SU-DHL-6 (cell line): Measurements from ENCODE around the gene TMEM95.

Source experiments
- H2AFZ ChIP-seq: fragments of 200-600 bp; sonication (generic); 2 replicates; pipeline ENCODE4 v1.6.1; 2014; ENCODE audit warnings: low read depth, mild to moderate bottlenecking, moderate library complexity, mixed read lengths, antibody characterized with exemption, low read length; ENCODE audit not compliant: severe bottlenecking
- H3F3A ChIP-seq: fragments of 200-600 bp; shearing (Covaris generic); 2 replicates; pipeline ENCODE4 v1.6.0; 2016; ENCODE audit warnings: antibody characterized with exemption, mild to moderate bottlenecking; ENCODE audit not compliant: insufficient read depth
- H3K27ac ChIP-seq: fragments of 200-600 bp; sonication (generic); 2 replicates; pipeline ENCODE4 v1.5.1; 2016; ENCODE audit warnings: low read depth, mild to moderate bottlenecking, low read length, moderate library complexity, mixed read lengths
- H3K27me3 ChIP-seq: fragments of 200-600 bp; sonication (generic), shearing (Covaris generic); 2 replicates; pipeline ENCODE4 v1.6.0; 2014; ENCODE audit warnings: mild to moderate bottlenecking, low read length
- H3K36me3 ChIP-seq: fragments of 200-600 bp; sonication (generic); 2 replicates; pipeline ENCODE4 v1.6.1; 2014; ENCODE audit warnings: mild to moderate bottlenecking, low read length, mixed read lengths
- H3K4me2 ChIP-seq: fragments of 300-600, 200-600 bp; shearing (Covaris generic), sonication (generic); 2 replicates; pipeline ENCODE4 v1.6.0; 2014; ENCODE audit warnings: low read length, low read depth, mild to moderate bottlenecking; ENCODE audit not compliant: poor library complexity, severe bottlenecking
- H3K4me3 ChIP-seq: fragments of 200-600 bp; sonication (generic); 2 replicates; pipeline ENCODE4 v1.5.1; 2014; ENCODE audit warnings: antibody characterized with exemption, low read length, mild to moderate bottlenecking, mixed read lengths; ENCODE audit not compliant: insufficient read depth, poor library complexity, severe bottlenecking
- H3K79me2 ChIP-seq: fragments of 200-600 bp; sonication (generic); 2 replicates; pipeline ENCODE4 v1.6.1; 2014; ENCODE audit warnings: mild to moderate bottlenecking, low read length, moderate library complexity; ENCODE audit not compliant: insufficient read depth
- H3K9ac ChIP-seq: fragments of 200-600 bp; sonication (generic); 2 replicates; pipeline ENCODE4 v1.7.0; 2014; ENCODE audit warnings: mild to moderate bottlenecking, low read length
- H3K9me2 ChIP-seq: fragments of 200-600 bp; sonication (generic); replicated peaks from 2 replicates; pipeline ENCODE4 v1.6.1; 2014; ENCODE audit warnings: low read length; ENCODE audit not compliant: insufficient read depth
- H3K9me3 ChIP-seq: fragments of 200-600 bp; sonication (generic); 2 replicates; pipeline ENCODE4 v1.6.1; 2014; ENCODE audit warnings: low read length, mixed read lengths; ENCODE audit not compliant: insufficient read depth
- H4K20me1 ChIP-seq: fragments of 200-600 bp; sonication (generic); 2 replicates; pipeline ENCODE4 v1.6.1; 2014; ENCODE audit warnings: low read depth, mild to moderate bottlenecking, antibody characterized with exemption, low read length, moderate library complexity, mixed read lengths
- CTCF ChIP-seq: fragments of 200-600 bp; sonication (generic); IDR thresholded peaks from one replicate; pipeline ENCODE4 v1.5.1; 2017; ENCODE audit warnings: antibody characterized with exemption, mild to moderate bottlenecking, low read length, moderate library complexity; ENCODE audit not compliant: insufficient read depth, poor library complexity, severe bottlenecking
- EZH2phosphoT487 ChIP-seq: fragments of 200-600 bp; sonication (generic), shearing (Covaris generic); conservative IDR thresholded peaks from 2 replicates; pipeline ENCODE4 v1.6.1; 2018; ENCODE audit warnings: mild to moderate bottlenecking, antibody characterized with exemption, low read length, moderate library complexity, mixed read lengths

The TMEM95 gene

GRCh38 chr17:7356072-7356549 is 1.2 kb downstream of the TMEM95 start:
- Histone ChIP-seq H3K9me2 (no peaks in the 10 kb centered on the region), H3K4me3 (no peak overlapping the region), H4K20me1 (no peaks in the 10 kb centered on the region), H3K9me3 (no peaks in the 10 kb centered on the region), H3K27ac (no peak overlapping the region), H3K4me2 (no peak overlapping the region), H3K27me3 (no peaks in the 10 kb centered on the region), H3F3A (peaks cover 3% of the 10 kb centered on the region; the same call in 1 of the 2 replicates), H2AFZ (no peak overlapping the region), H3K36me3 (no peaks in the 10 kb centered on the region), H3K9ac (no peak overlapping the region), H3K79me2 (no peaks in the 10 kb centered on the region)
- peak; percentile 68 for TF ChIP-seq CTCF
- no peak for TF ChIP-seq EZH2phosphoT487

DNA sequence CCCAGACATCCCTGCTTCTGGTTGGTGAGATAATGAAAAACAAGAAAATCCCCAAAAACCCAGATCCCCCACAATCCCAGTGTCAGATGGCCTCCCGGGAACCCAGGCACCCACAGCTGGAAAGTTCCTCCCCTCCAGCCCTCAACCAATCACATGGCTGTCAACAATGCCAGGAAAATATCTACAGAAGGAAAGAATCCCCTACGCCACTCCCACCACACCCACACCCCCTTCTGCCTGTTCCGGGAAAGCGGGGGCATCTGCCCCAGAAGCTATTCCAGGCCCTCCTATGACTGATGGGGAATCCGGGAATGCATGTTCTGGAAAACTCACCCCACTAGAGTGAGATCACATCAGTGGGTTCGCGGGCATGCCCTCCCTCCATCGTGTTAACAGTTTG is 1.8 kb downstream of the TMEM95 start:
- Histone ChIP-seq H4K20me1 (no peaks in the 10 kb centered on the region), H3F3A (no peaks in the 10 kb centered on the region; the same call in 1 of the 2 replicates), H3K9ac (no peak overlapping the region), H3K36me3 (no peaks in the 10 kb centered on the region), H3K79me2 (no peaks in the 10 kb centered on the region), H3K9me3 (no peaks in the 10 kb centered on the region), H3K9me2 (no peaks in the 10 kb centered on the region), H3K27me3 (no peaks in the 10 kb centered on the region), H2AFZ (no peak overlapping the region), H3K27ac (no peak overlapping the region), H3K4me2 (no peak overlapping the region), H3K4me3 (no peak overlapping the region)
- TF ChIP-seq EZH2phosphoT487 (no peak), CTCF (no peak)

GRCh38 chr17:7357381-7357780 is 2.4 kb downstream of the TMEM95 start:
- Histone ChIP-seq H3K9ac (no peak overlapping the region), H3K36me3 (no peaks in the 10 kb centered on the region), H3F3A (no peaks in the 10 kb centered on the region; the same call in 1 of the 2 replicates), H3K9me3 (no peaks in the 10 kb centered on the region), H3K79me2 (no peaks in the 10 kb centered on the region), H3K4me3 (no peak overlapping the region), H3K27me3 (no peaks in the 10 kb centered on the region), H2AFZ (no peak overlapping the region), H4K20me1 (no peaks in the 10 kb centered on the region), H3K4me2 (no peak overlapping the region), H3K27ac (no peak overlapping the region), H3K9me2 (no peaks in the 10 kb centered on the region)
- TF ChIP-seq EZH2phosphoT487: no peak
- TF ChIP-seq CTCF: no peak
